Measurements from ENCODE around the gene SNAI3.

DNA sequence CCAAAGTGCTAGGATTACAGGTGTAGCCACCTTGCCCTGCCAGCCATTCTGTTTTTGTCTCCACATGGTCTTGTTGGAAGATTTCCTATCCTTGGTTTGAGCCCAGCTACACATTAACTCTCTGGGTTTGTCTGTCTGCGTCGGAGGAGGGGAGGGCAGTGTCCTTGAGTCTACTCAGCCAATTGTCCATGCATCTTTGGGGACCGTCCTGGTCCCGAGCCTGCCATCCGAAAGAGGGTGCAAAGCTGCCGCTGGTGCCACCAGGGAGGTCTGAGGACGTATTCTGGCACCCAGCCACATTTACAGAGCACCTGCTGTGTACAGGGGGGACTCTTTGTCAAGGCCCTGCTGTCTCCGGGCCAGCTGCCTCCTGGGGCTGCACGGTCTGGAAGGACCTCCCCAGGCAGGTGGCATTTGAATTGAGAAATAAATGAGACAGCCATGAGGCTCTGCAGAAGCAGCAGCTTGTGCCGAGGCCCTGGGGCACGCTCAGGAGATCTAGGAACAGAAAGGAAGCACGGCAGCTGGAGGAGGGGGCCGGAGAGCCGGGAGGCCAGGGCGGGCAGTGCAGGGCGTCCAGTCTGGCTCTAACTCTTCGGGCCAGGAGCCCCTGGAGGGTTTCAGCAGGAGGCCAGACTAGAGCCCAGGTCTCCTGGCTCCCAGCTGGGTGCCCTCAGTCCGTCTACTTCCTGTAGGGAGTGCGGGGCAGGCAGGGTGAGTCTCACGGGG lies 36.9 kb downstream of the SNAI3 start:
- TF ChIP-seq, protein P1, sequence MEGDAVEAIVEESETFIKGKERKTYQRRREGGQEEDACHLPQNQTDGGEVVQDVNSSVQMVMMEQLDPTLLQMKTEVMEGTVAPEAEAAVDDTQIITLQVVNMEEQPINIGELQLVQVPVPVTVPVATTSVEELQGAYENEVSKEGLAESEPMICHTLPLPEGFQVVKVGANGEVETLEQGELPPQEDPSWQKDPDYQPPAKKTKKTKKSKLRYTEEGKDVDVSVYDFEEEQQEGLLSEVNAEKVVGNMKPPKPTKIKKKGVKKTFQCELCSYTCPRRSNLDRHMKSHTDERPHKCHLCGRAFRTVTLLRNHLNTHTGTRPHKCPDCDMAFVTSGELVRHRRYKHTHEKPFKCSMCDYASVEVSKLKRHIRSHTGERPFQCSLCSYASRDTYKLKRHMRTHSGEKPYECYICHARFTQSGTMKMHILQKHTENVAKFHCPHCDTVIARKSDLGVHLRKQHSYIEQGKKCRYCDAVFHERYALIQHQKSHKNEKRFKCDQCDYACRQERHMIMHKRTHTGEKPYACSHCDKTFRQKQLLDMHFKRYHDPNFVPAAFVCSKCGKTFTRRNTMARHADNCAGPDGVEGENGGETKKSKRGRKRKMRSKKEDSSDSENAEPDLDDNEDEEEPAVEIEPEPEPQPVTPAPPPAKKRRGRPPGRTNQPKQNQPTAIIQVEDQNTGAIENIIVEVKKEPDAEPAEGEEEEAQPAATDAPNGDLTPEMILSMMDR (IDR thresholded peaks at IDR 0.05), result no peak
- no peak for TF ChIP-seq POLR2A (IDR thresholded peaks at IDR 0.05)

Measured in Peyer's patch (tissue), 4 donors.